Adrenal gland (tissue), 12 donors: Measurements from ENCODE around the gene TOLLIP. TPM values are rescaled to one million over a fixed set of nuclear protein-coding genes. Genes with fewer than 3 reads are reported as not detected.

Source experiments
- DNase-seq, 7 donors: peaks; one replicate each; pipeline ENCODE4 v3.0.0-alpha.2; 2019 to 2020
- H3K27ac ChIP-seq, 5 donors: fragments of 200-600 bp; sonication (generic) in 4 of 5; 1 replicate in 3 of 5; 2 replicates in 2 of 5; pipeline versions ENCODE4 v1.5.1 to v1.8.0; 2016 to 2020; ENCODE audit warnings: mild to moderate bottlenecking in 1 of 5
- H3K27me3 ChIP-seq: fragments of 200-600 bp; 2 replicates; pipeline ENCODE4 v1.8.0; 2021
- H3K36me3 ChIP-seq, 2 donors: fragments of 200-600 bp; replicated peaks in 1 of 2; 1 replicate in 1 of 2; 2 replicates in 1 of 2; pipeline versions ENCODE4 v1.5.1 to v1.8.0; 2018 to 2022
- H3K4me1 ChIP-seq, 2 donors: fragments of 200-600 bp; replicated peaks in 1 of 2; 1 replicate in 1 of 2; 2 replicates in 1 of 2; pipeline versions ENCODE4 v1.5.1 to v1.8.0; 2018 to 2021
- H3K4me3 ChIP-seq, 4 donors: fragments of 200-600 bp; sonication (generic) in 3 of 4; one replicate each; pipeline ENCODE4 v1.5.1; 2016 to 2018
- H3K9me3 ChIP-seq, 3 donors: fragments of 200-600 bp; sonication (generic) in 1 of 3; replicated peaks in 1 of 3; 1 replicate in 2 of 3; 2 replicates in 1 of 3; pipeline versions ENCODE4 v1.5.1 to v1.8.0; 2016 to 2021
- CTCF ChIP-seq, 6 experiments: fragments of 450-650 bp in 4 of 6; fragments of 200-600 bp in 2 of 6; sonication (generic) in 1 of 6; IDR thresholded peaks; 1 replicate in 5 of 6; 2 replicates in 1 of 6; pipeline versions ENCODE4 v1.5.1 to v1.8.0; 2016 to 2021; ENCODE audit warnings: antibody characterized with exemption in 6 of 6, mild to moderate bottlenecking in 2 of 6, moderate library complexity in 1 of 6
- POLR2A ChIP-seq, 2 donors: fragments of 450-650 bp; IDR thresholded peaks; one replicate each; pipeline ENCODE4 v1.6.1; 2017; ENCODE audit warnings: antibody characterized with exemption in 2 of 2, mild to moderate bottlenecking in 2 of 2, moderate library complexity in 1 of 2
- WGBS, 4 donors: extraction: QIAGEN DNeasy Blood & Tissue Kit in 2 of 4; methylation state at CpG; one replicate each; pipeline versions ENCODE4 v1.1.5 to v1.1.7; 2013 to 2017; 5-methylcytosine and 5-hydroxymethylcytosine counted together
- intact Hi-C, 2 donors: fragments of 100-400 bp; cut with DNase I; formaldehyde crosslinking; loops; one replicate each; pipeline versions ENCODE4 v1.14.1 to v1.15.0; 2022 to 2023
- microRNA-seq, 3 donors: library from miRNA; unstranded; fragments of <30 nt; microRNA quantifications; one replicate each; pipeline ENCODE4, GENCODE V29; 2017 to 2020
- polyA plus RNA-seq, 3 donors: library from polyadenylated mRNA; stranded (reverse); fragments of 200-250 nt in 2 of 3; fragments of 350-450 nt in 1 of 3; fragmentation: Illumina TruSeq in 1 of 3; extraction: RNeasy Lipid Tissue Mini Kit (QIAGEN cat#74804) in 1 of 3; gene quantifications; one replicate each; pipeline ENCODE4 v1.2.3, GENCODE V29; 2013 to 2014
- small RNA-seq, 2 donors: library from RNA; depleted of rRNA; stranded (forward); fragments of <200 nt; gene quantifications; one replicate each; pipeline ENCODE3, GENCODE V24; 2016
- total RNA-seq, 9 donors: library from RNA; depleted of rRNA in 4 of 9; stranded (reverse); fragments of >200 nt in 4 of 9; fragments of 120-200 nt in 1 of 9; fragmentation: NEBNext Ultra II Directional in 1 of 9; extraction: Animal tissue kit (Norgen Biotek cat#: 25700) in 1 of 9; gene quantifications; one replicate each; pipeline versions ENCODE4 v1.1.0 to v1.2.4, GENCODE V29; 2013 to 2023
- donor health status: healthy with polysubstance abuse.
- donor health status: Bipolar disorder and iron deficiency.
- donor health status: DM: yes; HTN: yes; CAD: no.
- donor health status: DM: no; HTN: no; CAD: no.
- donor health status: DM: no; HTN: no; CAD: no.
- donor health status: DM: yes; HTN: yes; CAD: no.

The TOLLIP gene
- total and polyA plus RNA-seq, 12 donors, result 18.9 to 84.1 (median 66.3) TPM

GRCh38 chr11:1224491-1225385 lies 84.7 kb downstream of the TOLLIP start:
- DNase-seq, result peak in 1 of 7 donors; percentile 7
- H3K36me3 ChIP-seq, result no peaks in the 10 kb centered on the region
- 79 to 87% (median 82%) methylated on average over 14 to 27 of the region's 27 CpGs for WGBS, 4 donors
- H3K9me3 ChIP-seq, result no peaks in the 10 kb centered on the region
- no peak overlapping the region for H3K27ac ChIP-seq
- no peak overlapping the region for H3K4me3 ChIP-seq
- H3K27me3 ChIP-seq, result peaks cover 8% of the 10 kb centered on the region
- TF ChIP-seq CTCF (IDR thresholded peaks at IDR 0.05) (no peak), POLR2A (IDR thresholded peaks at IDR 0.05) (no peak)
- no peaks in the 10 kb centered on the region for H3K4me1 ChIP-seq
- intact Hi-C loops, result no loop called here

Small RNA genes within 50 kb of the gene (microRNA-seq; reads per million reads assigned to microRNA genes)
- gene MIR6744, result 0 reads per million in 3 donors

Small RNA genes within 50 kb of the gene (small RNA-seq; reads per million reads assigned to genes)
- 0 reads per million in 2 donors for gene MIR6744

Other genes starting within 250 kb of the TOLLIP start
- under 1 TPM in 4 of 9 donors, not detected in 5; 0.04 to 0.31 (median 0.20) TPM for gene MUC2, start 234.8 kb downstream of the TOLLIP start, total RNA-seq
- under 1 TPM in 1 of 3 donors, not detected in 2; under 0.01 TPM for gene MUC2, start 234.8 kb downstream of the TOLLIP start, polyA plus RNA-seq
- gene MUC5AC, start 151.7 kb downstream of the TOLLIP start, total RNA-seq, result under 1 TPM in 2 of 9 donors, not detected in 7; under 0.01 TPM
- gene MUC5AC, start 151.7 kb downstream of the TOLLIP start, polyA plus RNA-seq, result under 1 TPM in 1 of 3 donors, not detected in 2; under 0.01 TPM
- gene MUC5B, start 86.6 kb downstream of the TOLLIP start, total RNA-seq, result under 1 TPM in 4 of 9 donors, not detected in 5; 0.11 to 0.95 (median 0.82) TPM
- under 1 TPM in 1 of 3 donors, not detected in 2; under 0.01 TPM for gene MUC5B, start 86.6 kb downstream of the TOLLIP start, polyA plus RNA-seq
- gene BRSK2, start 80.3 kb upstream of the TOLLIP start, total RNA-seq, result 10 to 100 TPM in 1 of 9 donors, 1 to 10 TPM in 3, under 1 TPM in 4, not detected in 1; 0.18 to 10.7 (median 1.1) TPM
- 10 to 100 TPM in 1 of 3 donors, 1 to 10 TPM in 2; 2.0 to 24.5 (median 5.3) TPM for gene BRSK2, start 80.3 kb upstream of the TOLLIP start, polyA plus RNA-seq
- 10 to 100 TPM; 11.2 to 43.3 (median 31.8) TPM for gene MOB2, start 177.1 kb upstream of the TOLLIP start, total RNA-seq
- 10 to 100 TPM; 25.6 to 31.9 (median 29.4) TPM for gene MOB2, start 177.1 kb upstream of the TOLLIP start, polyA plus RNA-seq